ENCODE results near the gene GPR55.

GRCh38 chr2:230921806-230922595 is 3.0 kb downstream of the GPR55 start:
- TF ChIP-seq ZFP37 (tag by site-specific recombination; IDR thresholded peaks at IDR 0.05) (no peak), GLI4 (tag by site-specific recombination; IDR thresholded peaks at IDR 0.05) (no peak), KLF1 (tag by site-specific recombination; IDR thresholded peaks at IDR 0.05) (no peak), ATF2 (tag by site-specific recombination; IDR thresholded peaks at IDR 0.05; ENCODE audit: low read depth) (no peak), SETDB1 (IDR thresholded peaks at IDR 0.05; ENCODE audit: insufficient read length, low read length) (no peak), ZNF274 (IDR thresholded peaks at IDR 0.05; ENCODE audit: low read length) (no peak), ZNF274 (tag by site-specific recombination; IDR thresholded peaks at IDR 0.05; ENCODE audit: borderline replicate concordance) (no peak), CTCF (tag by site-specific recombination; IDR thresholded peaks at IDR 0.05) (no peak)
